Pulmonary artery endothelial cell (primary cell): Measurements from ENCODE around the gene RPL7A. TPM values are rescaled to one million over a fixed set of nuclear protein-coding genes. Genes with fewer than 3 reads are reported as not detected.

Source experiments
- DNase-seq: peaks from one replicate; pipeline ENCODE4 v3.0.0-alpha.2; 2011; ENCODE audit warnings: low read depth, low spot score
- total RNA-seq: library from RNA; depleted of rRNA; stranded (reverse); fragments of >200 nt; gene quantifications from 2 replicates; pipeline ENCODE4 v1.2.3, GENCODE V29; 2014

Gene RPL7A
- total RNA-seq, 1 donor from 2014 or later, result 2,883 TPM

DNA sequence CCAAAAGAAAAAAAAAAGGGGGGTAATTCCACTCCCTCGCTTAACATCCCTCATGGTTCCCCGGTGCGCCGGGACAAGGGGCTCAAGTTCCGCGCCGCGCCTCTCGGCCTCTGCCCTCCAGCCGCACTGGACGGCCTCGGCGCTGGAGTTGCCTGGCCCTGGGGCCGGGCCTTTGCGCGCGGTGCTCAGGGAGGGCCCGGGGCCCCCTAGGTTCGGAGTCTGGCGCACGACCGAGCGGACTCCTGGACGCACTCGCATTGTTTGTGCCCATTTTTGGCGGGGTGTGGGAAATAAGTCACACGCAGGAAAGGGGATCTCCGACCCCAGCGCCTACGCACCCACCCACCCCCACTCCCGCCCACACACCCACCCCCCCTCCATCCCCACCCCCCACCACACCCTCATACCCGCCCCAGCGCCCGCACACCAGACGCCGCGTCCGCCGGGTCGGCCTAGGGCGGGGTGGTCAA lies 468 bp upstream of the RPL7A start:
- DNase-seq, result no peak

DNA sequence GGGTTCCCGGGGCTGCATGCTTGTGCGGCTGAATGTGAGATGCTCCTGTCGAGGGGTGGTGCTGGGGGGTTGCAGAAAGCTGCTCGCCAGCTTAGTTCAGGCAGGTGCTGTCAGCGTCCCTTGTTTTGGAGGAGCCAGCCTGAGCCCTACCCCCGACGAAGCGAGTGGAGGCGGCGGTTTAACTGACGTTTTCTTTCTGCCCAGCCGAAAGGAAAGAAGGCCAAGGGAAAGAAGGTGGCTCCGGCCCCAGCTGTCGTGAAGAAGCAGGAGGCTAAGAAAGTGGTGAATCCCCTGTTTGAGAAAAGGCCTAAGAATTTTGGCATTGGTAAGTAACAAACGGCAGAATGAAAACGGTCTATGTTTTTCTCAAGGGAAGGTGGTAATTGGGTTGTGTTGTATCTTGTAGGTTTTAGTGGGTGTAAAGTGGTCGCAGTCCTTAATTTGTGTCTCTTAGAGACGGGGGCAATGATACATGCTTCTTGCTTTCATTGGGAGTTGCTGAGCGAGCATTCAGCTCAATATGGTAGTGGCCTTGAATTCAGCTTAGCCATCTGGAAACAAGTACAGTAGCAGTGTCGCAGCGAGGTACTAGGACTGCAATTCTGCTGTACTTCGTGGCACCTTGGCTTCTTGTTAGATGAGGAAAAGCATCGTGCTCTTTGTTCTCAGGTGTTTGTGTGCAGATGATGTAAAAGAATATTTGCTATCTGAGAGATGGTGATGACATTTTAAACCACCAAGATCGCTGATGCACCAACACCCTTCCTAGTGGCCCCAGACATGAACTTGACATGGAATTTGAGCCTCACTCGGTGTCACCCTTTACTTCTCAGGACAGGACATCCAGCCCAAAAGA lies 928 bp downstream of the RPL7A start:
- DNase-seq, result no peak

- DNase-seq, result no peak
These were observed 2.1 kb downstream of the RPL7A start for GRCh38 chr9:133349965-133350616.

DNA sequence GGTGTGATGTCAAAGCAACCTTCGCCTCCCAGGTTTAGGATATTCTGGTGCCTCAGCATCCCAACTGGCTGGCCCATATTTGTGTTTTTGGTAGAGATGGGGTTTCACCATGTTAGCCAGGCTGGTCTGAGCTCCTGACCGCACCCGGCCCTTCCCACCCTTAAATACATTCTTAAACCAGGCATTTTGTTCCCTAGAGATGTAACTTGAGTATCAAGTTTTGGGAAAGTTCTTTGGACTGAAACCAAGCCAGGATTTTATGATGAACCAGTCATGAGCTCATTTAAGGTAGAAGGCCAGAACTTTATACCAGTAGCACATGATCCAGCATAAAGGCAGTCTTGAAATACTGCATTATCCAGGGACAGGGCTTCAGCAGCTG lies 3.5 kb downstream of the RPL7A start:
- DNase-seq, result no peak

DNA sequence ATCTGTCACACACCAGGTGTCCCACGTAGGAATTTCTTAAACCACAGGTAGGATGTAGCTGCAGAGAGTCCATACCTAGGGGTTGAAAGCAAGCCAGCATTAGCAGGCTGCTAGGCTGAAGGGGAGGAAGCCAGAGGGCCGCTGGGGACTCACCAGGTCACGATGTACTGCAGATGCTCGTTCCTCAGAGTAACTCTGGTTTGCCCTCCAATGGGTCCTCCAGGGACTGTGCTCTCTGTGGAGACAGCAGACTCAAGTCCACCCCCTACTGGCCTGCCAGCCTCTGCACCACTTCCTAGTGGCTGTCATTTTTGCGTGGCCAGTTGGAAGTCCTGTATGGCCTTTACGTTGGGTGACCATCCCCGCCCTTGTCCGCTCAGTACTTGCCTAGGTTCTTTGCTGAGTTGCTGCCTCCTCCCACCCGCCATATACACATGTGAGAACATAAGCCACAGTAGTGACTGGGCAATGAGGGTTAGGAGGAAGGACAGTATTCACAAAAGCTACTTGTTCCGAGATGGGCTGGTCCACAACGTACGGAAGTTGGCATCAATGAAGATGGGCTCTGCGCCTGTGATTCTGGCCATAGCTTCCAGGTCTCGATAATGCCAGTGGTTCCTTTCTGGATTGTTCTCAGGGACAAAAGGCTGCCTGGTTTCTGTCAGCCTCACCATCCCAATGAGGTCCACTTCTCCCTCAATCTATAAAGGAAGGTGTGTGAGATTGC lies 4.1 kb downstream of the RPL7A start:
- DNase-seq, result peak; percentile 24

DNA sequence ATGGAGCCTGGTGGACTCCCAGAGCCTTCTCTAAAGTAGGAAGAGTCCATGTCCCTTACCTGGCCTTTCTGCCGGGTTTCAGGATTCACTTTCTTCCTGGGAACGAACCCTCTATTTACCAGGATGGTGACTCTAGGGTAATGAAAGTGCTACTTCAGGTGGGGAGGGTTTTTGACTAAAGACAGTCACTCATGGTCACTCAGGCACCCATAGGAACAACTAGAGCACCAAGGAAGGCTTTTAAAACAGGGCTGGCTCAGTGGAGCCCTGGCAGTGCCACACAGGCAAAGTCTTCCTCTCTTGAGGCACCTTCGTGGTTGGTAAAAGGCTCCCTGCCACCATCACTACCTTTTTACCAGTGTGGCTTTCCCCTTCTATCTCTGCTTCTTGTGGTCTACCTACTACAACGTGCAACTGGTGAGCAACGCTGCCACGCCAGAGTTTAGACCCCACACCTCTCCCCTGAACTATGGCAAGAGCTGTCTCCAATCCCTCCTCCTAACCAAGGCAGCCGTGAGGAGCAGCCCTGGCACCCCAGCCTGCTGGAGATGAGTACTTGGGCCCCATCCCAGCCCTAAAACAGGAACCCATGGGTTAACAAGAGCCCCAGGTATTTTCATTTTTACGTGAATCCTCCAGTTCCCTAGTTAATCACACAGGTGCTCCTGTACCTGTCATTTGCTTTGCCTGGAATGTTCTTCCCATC lies 4.8 kb downstream of the RPL7A start:
- DNase-seq, result no peak

DNA sequence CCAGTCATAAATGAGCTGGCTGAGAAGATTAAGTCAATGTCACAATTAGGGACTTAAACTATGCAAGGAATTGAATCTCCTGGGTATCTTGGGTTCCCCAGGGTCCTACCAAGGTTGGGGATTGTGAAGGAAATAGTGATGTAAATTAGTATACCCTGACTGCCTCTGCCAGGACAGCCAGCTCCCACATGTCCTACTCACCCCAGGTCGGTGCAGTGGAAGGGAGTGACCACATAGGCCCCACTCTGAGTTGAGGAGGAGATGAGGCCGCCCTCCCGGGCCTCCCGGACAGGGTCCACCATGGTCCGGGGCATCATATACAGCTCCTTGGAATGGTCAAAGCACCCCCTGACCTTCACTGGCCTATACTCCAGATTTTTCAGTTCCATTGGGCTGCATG lies 5.5 kb downstream of the RPL7A start:
- no peak for DNase-seq

DNA sequence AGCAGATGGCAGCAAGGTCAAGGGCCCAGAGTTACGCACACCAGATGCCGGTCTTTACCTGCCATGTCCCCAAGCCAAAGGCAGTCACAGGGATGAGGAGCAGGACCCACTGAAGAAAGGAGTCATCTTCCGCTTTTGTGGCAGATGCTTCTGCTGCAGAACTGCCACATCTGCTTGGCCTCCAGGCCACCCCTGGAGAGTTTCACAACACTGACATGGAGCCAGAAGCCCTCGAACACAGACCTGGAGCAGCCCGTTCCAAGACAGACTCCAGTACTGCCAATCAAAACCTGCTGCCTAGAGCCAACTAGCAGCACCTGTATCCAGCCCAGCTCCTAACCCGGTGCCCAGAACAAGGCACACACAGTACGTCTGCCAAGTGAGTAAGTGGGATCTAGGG lies 6.7 kb downstream of the RPL7A start:
- DNase-seq, result no peak

DNA sequence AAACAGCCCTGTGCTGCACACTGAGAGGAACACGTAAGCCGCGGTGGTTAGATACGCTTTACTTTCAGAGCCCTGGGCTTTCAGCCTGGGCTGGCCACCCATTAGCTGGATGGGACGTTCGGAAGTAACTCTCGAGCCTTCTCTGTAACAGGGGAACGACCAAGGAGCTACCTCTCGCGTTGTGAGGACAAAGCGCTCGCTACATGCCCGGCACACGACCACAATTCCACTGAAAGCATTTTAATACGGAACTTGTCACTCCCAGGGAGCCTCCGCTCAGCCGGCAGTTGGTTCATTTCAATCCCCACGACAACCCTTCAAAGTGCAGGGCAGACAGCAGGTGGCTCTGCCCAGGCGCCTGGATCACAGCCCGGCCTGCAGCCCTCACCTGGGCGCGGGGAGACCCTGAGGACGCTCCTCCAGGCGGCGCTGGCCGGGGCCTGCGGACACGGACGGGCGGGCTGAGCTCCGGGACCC lies 7.9 kb downstream of the RPL7A start:
- no peak for DNase-seq

GRCh38 chr9:133356391-133357091 lies 8.5 kb downstream of the RPL7A start, which contains the start of the genes SURF1 and SURF2:
TSS of gene SURF1 (minus strand) at chr9:133356487. CDS start at chr9:133356453, 34 bp downstream.
TSS of gene SURF2 (plus strand) at chr9:133356550. CDS start at chr9:133356593, 43 bp downstream.
- DNase-seq, result no peak

DNA sequence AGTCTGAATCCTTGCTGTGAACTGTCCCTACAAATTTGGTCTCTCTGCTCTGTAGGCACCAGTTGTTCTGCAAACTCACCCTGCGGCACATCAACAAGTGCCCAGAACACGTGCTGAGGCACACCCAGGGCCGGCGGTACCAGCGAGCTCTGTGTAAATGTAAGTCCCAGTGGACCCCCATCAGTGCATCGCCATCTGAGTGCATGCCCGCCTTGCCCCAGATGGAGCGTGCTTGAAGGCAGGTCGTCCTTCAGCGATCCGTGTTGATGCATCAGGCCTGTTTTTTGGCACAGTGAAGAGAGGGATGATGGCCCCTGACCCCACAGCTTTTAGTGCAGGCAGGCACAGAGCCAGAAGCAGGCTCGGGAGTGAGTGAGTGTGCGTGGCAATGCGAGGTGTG lies 9.6 kb downstream of the RPL7A start:
- no peak for DNase-seq

GRCh38 chr9:133359399-133360175 lies 11.6 kb downstream of the RPL7A start:
- DNase-seq, result no peak

DNA sequence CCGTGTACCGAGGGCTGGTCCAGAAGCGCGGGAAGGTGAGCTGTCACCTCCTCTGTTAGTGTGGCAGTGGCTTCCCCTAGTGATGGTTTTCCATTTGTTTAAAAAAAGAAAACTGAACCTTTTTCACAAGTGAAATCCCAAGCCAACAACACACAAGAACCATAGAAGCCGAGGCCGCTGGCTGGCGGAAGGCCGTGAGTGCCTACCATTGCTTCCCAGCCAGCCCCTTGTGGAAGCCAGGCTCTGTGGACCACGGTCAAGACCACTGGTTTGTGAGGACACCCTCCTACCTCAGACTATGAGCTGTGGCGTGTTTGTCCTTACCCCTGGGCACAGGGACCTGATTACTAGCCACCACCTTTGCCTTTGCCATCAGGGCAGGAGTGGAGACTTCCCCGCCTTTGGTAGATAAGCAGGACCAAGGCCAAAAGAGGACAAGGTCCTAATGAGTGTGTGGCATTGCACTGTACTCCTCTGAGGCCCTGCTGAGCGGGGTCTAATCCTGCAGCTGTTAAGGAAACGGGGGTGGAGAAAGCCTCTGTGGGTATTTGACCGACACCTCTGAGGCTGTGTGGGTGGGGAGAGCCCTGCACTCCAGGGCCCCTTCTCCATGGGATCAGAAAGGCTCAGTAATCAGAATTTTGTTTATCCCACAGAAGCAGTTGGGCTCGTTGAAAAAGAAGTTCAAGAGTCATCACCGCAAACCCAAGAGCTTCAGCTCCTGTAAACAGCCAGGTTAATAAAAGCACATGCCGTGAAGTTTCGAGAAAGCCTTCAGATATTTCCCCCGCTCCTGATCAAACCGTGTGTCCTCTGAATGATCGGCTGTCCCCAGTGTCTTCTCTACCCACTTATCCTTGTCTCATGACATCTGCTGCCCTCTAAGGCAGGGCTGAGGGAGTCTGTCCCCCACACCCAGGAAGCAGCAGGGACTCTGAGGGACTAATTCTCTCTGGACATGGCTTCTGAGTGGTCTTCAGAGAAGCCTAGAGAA lies 12.7 kb downstream of the RPL7A start:
- DNase-seq, result no peak

- no peak for DNase-seq
These were observed 13.6 kb downstream of the RPL7A start for GRCh38 chr9:133361507-133362092.

- no peak for DNase-seq
These were observed 14.5 kb downstream of the RPL7A start for GRCh38 chr9:133362359-133363044.

- no peak for DNase-seq
These were observed 18.4 kb downstream of the RPL7A start for GRCh38 chr9:133366435-133366834.

DNA sequence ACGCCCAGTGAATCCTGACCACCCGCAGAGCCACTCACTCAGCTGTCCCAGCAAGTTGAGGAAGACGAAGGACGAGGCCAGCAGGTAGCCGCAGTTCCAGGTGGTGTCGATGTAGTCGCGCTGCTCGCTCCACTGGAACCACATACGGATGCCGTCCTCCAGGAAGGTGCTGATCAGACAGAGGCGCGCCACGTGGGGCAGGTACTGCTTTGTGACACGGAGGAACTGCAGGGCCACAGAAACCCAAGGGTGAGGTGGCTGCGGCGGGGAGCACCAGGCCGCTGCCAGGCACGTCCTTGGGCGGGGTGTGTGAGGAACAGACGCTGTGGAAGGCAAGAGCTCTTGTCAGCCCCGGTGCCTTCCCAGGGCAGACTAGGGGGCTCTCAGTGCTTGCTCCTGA lies 19.2 kb downstream of the RPL7A start:
- no peak for DNase-seq

DNA sequence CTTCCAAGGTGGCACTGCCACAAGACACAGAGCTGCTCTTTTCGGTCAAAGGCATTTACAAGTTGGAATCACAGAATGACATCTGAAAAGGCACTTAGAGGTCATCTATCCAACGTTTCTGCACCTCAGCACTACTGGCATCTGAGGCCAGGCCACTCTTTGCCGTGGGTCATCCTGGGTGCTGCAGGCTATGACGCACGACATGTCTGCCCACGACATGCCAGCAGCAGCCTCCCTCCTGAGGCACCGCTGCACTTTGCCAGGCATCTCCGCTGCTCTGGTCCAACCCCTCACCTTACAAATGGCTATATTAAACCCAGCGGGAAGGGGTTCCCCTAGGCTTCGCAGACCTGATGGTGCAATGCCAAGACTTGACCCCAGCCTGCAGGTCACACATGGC lies 19.8 kb downstream of the RPL7A start:
- DNase-seq, result no peak
